ENCODE measurements around the gene MRPS6.

The MRPS6 gene

DNA sequence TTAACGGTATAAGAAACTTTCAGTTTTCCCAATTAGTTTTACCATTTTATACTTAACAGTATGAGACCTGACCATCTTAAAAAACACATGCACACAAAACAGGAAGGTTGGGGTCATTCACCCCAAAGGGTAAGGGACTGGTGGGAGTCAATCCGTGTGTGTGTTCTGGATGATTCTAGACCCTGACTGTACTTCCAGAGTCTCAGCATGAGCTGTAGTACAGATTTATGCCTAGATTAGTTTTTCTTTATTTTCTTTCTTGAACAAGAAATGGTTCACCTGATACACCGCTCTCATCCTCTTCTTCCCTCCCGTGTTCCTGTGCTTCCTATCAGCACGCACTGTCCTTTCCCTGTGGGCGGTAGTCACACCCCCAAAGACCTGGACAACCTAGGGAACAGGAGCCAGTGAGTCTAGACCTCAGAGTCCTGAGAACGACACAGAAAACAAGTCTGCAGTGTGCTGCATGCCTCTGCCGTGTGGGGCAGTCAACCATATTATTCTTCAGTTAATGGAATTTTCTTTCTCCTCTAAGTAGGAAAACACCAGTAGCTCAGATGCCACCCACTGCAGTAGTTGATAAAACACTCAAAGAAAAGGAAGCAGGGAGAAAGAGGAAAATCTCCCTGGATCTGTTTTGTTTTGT is 38.9 kb upstream of the MRPS6 start:
- TF ChIP-seq CTCF (IDR thresholded peaks at IDR 0.05; ENCODE audit: low read depth, low read length, poor library complexity, severe bottlenecking), result no peak
- TF ChIP-seq EZH2phosphoT487 (IDR thresholded peaks at IDR 0.05; ENCODE audit: borderline replicate concordance, low read length), result no peak
- Histone ChIP-seq H3K9me2 (replicated peaks; ENCODE audit: control insufficient read depth, low read length) (no peaks in the 10 kb centered on the region), H3K4me2 (ENCODE audit: low read length) (no peak overlapping the region), H3K4me1 (ENCODE audit: control insufficient read depth, low read length) (peaks cover 6% of the 10 kb centered on the region; the same call in 1 of the 2 replicates), H3K4me3 (ENCODE audit: low read length) (no peak overlapping the region), H3K9me3 (ENCODE audit: control insufficient read depth, insufficient read depth, low read length) (no peaks in the 10 kb centered on the region), H3K79me2 (ENCODE audit: control insufficient read depth, low read length) (no peaks in the 10 kb centered on the region), H3K27ac (ENCODE audit: low read depth, low read length) (no peak overlapping the region), H3F3A (ENCODE audit: control insufficient read depth, insufficient read depth) (no peaks in the 10 kb centered on the region), H3K27me3 (ENCODE audit: control insufficient read depth, low read length) (no peaks in the 10 kb centered on the region), H3K36me3 (ENCODE audit: control insufficient read depth, low read length) (no peaks in the 10 kb centered on the region), H4K20me1 (ENCODE audit: control insufficient read depth, insufficient read depth, low read depth, low read length) (no peaks in the 10 kb centered on the region)

GRCh38 chr21:34035619-34036354 is 37.6 kb upstream of the MRPS6 start:
- no peaks in the 10 kb centered on the region for H3K27me3 ChIP-seq (ENCODE audit: control insufficient read depth, low read length)
- TF ChIP-seq EZH2phosphoT487 (IDR thresholded peaks at IDR 0.05; ENCODE audit: borderline replicate concordance, low read length), result no peak
- no peak for TF ChIP-seq CTCF (IDR thresholded peaks at IDR 0.05; ENCODE audit: low read depth, low read length, poor library complexity, severe bottlenecking)
- H3K4me1 ChIP-seq (ENCODE audit: control insufficient read depth, low read length), result no peaks in the 10 kb centered on the region

GRCh38 chr21:34037009-34037795 is 36.2 kb upstream of the MRPS6 start:
- TF ChIP-seq EZH2phosphoT487 (IDR thresholded peaks at IDR 0.05; ENCODE audit: borderline replicate concordance, low read length), result no peak
- no peak for TF ChIP-seq CTCF (IDR thresholded peaks at IDR 0.05; ENCODE audit: low read depth, low read length, poor library complexity, severe bottlenecking)
- no peak overlapping the region for H3K27ac ChIP-seq (ENCODE audit: low read depth, low read length)

More at GRCh38 chr21:34035619-34036354, 37.6 kb upstream of the MRPS6 start:
- Histone ChIP-seq H4K20me1 (ENCODE audit: control insufficient read depth, insufficient read depth, low read depth, low read length) (no peaks in the 10 kb centered on the region), H3K27ac (ENCODE audit: low read depth, low read length) (no peak overlapping the region), H3K9me2 (replicated peaks; ENCODE audit: control insufficient read depth, low read length) (no peaks in the 10 kb centered on the region), H3K79me2 (ENCODE audit: control insufficient read depth, low read length) (no peaks in the 10 kb centered on the region), H3K36me3 (ENCODE audit: control insufficient read depth, low read length) (no peaks in the 10 kb centered on the region), H3K4me3 (ENCODE audit: low read length) (no peak overlapping the region), H3F3A (ENCODE audit: control insufficient read depth, insufficient read depth) (no peaks in the 10 kb centered on the region), H3K4me2 (ENCODE audit: low read length) (no peak overlapping the region), H3K9me3 (ENCODE audit: control insufficient read depth, insufficient read depth, low read length) (no peaks in the 10 kb centered on the region)

More at GRCh38 chr21:34037009-34037795, 36.2 kb upstream of the MRPS6 start:
- no peaks in the 10 kb centered on the region for H3K79me2 ChIP-seq (ENCODE audit: control insufficient read depth, low read length)
- no peaks in the 10 kb centered on the region for H3K27me3 ChIP-seq (ENCODE audit: control insufficient read depth, low read length)
- H3K9me2 ChIP-seq (replicated peaks; ENCODE audit: control insufficient read depth, low read length), result no peaks in the 10 kb centered on the region
- no peak overlapping the region for H3K4me3 ChIP-seq (ENCODE audit: low read length)
- H3K4me2 ChIP-seq (ENCODE audit: low read length), result no peak overlapping the region
- no peaks in the 10 kb centered on the region for H3K4me1 ChIP-seq (ENCODE audit: control insufficient read depth, low read length)
- H4K20me1 ChIP-seq (ENCODE audit: control insufficient read depth, insufficient read depth, low read depth, low read length), result no peaks in the 10 kb centered on the region
- H3K36me3 ChIP-seq (ENCODE audit: control insufficient read depth, low read length), result no peaks in the 10 kb centered on the region
- H3F3A ChIP-seq (ENCODE audit: control insufficient read depth, insufficient read depth), result no peaks in the 10 kb centered on the region
- no peaks in the 10 kb centered on the region for H3K9me3 ChIP-seq (ENCODE audit: control insufficient read depth, insufficient read depth, low read length)
